Cerebellar cortex (tissue), 1 donor: ENCODE measurements around the gene NFIC.

Source experiments
- DNase-seq: peaks from one replicate; pipeline ENCODE4 v3.0.0-alpha.2; 2015; ENCODE audit warnings: low spot score

The NFIC gene

DNA sequence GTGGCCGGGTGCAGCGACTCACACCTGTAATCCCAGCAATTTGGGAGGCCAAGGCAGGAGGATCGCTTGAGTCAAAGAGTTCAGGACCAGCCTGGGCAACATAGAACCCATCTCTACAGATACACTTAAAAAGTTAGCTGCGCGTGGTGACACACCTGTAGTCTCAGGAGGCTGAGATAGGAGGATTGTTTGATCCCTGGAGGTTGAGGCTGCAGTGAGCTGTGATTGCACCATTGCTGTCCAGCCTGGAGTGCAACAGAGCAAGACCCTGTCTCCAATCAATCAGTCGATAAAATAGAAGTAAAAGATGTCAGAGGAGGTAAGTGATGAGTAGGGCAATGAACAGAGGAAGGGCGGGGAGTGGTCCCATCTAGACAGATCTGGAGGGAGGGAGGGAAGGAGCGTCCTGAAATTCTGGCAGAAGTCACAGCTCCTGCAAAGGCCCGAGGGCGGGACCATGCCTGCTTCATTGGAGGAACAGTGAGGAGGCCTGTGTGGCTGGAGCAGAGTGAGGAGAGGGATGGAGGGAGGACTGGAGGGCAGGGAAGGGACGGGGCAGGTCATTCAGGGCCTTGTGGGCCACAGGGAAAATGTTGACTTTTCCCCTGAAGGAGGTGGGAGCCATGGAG, 104.2 kb downstream of the NFIC start:
- DNase-seq, result no peak

DNA sequence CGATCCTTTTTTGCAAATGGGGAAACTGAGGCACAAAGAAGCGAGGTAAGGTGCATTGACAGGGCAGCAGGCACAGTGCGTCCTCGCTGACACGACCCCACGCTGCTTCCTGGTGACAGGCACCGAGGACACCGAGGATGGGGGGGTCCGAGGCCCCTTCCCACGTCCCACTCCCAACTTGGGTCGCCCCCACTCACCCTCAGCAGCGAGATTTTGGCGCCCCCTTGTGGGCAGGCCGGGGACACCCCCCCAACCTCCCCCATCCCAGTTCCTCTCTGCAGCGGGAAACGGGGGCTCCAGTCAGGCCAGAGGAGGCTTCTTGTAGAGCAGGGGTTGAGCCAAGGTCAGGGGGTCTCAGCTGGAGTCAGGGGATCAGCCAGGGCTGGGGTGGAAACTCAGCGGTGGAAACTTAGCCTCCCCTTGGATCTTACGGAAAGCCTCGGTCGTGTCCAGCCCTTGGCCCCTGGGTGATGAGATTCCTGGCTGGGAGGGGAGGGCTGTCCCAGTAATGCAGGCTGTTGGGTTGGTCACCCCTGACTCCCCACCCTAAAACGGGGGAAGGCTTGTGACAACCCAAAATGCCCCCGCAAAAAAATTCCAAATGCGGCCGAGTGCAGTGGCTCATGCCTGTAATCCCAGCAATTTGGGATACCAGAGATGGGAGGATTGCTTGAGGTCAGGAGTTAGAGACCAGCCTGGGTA, 105.7 kb downstream of the NFIC start:
- no peak for DNase-seq

DNA sequence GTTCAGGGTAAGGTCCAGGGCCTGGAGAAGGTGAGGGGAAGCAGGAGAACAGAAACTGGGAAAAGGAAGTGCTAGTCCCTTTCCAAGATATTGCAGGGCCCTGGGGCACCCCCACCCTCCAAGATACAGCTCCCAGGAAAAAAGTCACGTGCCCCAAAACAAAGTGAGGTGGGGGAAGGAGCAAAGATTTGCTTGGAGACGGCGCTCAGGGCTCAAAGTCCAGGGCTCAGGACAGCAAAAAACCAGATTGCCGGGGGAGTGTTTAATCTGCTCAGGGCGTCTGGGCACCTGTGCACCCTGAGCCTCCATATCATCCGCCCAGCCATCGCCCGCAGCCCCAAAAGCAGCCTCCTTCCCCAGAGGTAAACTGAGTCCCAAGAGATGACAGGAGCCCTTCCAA, 107.6 kb downstream of the NFIC start:
- DNase-seq, result no peak

DNA sequence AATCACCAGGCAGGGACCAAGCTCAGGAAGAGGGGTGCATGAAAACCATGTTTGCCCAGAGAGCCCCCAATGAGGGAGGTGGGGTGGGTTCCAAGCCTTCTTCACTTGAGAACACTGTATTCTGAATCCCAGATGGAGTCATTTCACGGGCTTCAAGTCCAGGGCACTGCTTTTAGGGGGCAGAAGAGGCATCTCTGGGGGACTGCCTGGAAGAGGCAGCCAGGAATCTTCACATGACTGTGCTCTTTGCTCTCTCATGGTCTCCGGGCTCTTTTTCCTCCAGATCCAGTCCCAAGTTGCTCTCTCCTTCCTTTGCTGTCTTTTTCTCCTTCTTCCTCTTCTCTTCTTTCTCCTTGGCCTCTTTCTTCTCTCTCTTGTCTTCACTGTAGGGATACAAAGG, 108.2 kb downstream of the NFIC start:
- no peak for DNase-seq

DNA sequence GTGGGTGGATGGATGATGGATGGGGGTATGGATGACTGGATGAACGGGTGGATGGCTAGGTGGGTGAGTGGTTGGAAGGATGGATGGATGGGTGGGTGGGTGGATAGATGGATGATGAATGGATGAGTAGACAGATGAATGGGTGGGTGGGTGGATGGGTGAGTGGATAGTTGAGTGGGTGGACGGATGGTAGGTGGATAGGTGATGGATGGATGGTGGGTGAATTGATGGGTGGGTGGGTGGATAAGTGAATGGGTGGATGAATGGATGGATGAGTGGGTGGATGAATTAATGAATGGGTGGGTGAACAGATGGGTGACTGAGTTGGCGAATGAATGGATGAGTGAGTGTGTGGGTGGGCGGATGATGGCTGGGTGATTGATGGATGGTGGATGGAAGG, 109.1 kb downstream of the NFIC start:
- no peak for DNase-seq

DNA sequence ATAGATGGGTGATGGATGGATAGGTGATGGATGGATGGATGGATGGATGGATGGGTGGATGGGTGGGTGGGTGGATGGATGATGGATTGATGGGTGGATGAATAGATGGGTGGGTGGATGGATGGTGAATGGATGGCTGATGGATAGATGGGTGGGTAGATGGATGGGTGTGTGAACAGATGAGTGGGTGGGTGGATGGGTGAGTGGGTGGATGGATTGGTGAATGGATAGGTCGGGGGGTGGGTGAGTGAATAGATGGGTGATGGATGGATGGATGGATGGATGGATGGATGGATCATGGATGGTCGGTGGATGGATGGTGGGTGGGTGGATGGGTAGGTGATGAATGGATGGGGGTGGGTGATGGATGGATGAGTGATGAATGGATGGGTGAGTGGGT, 110.4 kb downstream of the NFIC start:
- no peak for DNase-seq

DNA sequence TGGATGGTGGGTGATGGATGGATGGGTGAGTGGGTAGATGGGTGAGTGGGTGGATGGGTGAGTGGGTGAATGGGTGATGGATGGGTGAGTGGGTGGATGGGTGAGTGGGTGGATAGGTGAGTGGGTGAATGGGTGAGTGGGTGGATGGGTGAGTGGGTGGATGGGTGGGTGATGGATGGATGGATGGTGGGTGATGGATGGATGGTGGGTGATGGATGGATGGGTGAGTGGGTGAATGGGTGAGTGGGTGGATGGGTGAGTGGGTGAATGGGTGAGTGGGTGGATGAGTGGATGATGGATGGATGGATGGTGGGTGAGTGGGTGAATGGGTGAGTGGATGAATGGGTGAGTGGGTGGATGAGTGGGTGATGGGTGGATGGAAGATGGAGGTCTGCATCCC, 111.1 kb downstream of the NFIC start:
- DNase-seq, result no peak

DNA sequence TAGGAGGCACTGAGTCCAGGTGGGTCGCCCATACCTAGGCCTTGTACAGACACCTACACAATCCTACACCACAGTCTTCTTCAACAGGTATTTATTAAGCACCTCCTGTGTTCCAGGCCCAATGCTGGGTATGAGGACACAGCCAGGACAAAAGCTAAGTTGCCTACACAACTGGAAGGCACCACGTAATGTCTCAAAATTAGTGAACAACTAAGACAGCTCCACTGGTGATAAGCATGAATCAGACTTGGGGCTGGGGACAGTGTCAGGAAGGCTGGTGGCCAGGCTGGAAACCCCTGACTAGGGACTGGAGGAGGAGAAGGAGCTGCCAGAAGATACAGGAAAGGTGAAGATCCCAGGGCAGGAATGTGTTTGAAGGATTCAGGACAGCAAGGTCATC, 111.6 kb downstream of the NFIC start:
- DNase-seq, result no peak

DNA sequence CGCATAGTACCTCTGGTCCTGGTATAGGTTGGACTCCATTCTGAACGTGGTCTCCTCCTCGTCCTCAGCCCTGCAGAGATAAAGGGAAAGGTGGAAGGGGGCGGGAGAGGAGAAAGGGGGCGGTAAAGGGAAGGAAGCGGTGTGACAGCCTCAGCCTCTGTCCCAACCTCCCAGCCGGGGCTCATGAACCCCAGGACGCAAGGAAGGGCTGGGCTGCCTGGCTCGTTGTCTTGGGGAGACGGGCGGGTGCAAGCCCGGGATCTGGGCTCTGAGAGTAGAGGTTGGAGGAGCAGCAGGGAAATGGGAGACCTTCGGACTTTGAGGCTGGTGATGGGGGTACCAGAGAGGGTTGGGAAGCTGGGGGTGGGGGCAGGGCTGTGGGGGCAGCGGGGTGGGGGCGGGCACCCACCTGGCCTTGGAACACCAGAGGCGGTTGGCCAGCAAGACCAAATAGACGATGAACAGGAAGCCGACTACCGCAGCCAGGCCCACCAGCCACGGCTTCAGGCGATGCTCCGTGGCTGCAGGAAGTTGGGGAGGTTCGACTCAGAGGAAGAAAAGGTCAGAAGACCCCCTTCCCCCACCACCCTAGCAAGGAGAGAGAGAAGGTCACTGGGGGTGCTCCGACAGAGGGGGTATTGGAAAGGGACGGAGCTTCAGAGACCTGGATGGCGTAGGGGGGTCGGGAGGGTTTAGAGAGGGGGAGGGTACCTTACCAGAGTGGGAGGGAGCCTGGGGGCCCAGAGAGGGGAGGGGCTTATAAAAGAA, 112.2 kb downstream of the NFIC start:
- no peak for DNase-seq

DNA sequence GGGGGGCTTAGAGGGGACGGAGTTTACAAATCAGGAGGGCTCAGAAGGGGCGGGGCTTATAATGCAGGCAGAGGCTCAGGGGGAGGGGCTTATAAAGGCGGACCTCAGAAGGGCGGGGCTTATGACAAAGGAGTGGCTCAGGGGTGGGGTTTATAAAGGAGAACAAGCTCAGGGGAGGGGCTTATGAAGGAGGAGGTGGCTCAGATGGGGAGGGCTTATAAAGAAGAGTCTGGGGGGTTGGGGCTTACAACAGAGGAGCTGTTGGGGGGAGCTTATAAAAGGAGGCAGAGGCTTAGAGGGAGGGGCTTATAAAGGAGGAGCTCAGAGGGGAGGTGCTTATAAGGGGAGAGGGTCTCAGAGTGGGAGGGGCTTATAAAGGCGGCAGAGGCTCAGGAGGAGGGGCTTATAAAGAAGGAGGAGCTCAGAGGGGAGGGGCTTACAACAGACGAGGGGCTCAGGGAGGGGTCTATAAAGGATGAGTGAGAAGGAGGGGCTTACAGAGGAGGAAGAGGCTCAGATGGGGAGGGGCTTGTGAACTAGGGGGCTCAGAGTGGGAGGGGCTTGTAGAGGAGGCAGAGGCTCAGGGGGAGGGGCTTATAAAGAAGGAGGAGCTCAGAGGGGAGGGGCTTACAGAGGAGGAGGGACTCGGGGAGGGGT, 112.9 kb downstream of the NFIC start:
- DNase-seq, result no peak

DNA sequence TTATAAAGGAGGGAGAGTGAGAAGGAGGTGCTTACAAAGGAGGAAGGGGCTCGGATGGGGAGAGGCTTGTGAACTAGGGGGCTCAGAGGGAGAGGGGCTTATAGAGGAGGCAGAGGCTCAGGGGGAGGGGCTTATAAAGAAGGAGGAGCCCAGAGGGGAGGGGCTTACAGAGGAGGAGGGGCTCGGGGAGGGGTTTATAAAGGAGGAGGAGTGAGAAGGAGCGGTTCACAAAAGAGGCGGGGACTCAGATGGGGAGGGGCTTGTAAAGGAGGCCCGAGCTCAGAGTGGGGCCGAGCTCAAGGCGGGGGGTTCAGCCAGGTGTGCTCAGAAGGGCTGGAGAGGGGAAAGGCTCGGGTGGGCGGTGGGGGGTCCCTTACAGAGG, 113.4 kb downstream of the NFIC start:
- no peak for DNase-seq

DNA sequence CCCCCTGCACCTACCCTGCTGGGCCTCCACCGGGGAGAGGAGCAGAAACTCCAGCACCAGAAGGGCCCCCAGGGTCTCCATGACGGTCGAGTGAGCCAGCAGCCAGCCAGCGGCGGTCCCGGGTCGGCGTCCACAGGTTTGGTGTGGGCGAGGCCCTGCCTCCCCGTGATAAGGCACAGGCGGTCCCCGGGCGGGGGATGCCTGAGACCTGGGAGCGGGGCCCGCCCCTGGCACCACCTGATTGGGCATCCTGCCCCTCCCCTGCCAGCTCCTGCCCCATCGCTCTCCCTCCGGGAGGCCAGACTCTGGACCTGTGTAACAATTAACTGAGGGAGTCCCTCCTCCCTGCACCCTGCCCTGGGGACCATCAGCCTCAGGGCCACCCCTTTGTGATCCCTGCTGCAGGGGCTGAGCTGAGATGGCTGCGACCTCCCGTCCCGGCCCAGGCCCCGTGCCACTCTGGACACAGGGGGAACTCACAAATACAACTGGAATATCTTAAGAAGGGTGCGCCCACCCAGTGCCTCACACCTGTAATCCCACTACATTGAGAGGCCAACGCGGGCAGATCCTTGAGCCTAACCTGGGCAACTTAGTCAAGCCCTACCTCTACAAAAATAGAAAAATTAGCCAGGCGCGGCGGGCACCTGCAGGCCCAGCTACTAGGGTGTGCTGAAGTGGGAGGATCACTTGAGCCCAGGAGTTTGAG, 114.2 kb downstream of the NFIC start, which contains the start of gene SMIM24:
TSS of gene SMIM24 (minus strand) at position 143 of the 709 bp plus-strand sequence. CDS start at position 81, 62 bp downstream.
- DNase-seq, result no peak

DNA sequence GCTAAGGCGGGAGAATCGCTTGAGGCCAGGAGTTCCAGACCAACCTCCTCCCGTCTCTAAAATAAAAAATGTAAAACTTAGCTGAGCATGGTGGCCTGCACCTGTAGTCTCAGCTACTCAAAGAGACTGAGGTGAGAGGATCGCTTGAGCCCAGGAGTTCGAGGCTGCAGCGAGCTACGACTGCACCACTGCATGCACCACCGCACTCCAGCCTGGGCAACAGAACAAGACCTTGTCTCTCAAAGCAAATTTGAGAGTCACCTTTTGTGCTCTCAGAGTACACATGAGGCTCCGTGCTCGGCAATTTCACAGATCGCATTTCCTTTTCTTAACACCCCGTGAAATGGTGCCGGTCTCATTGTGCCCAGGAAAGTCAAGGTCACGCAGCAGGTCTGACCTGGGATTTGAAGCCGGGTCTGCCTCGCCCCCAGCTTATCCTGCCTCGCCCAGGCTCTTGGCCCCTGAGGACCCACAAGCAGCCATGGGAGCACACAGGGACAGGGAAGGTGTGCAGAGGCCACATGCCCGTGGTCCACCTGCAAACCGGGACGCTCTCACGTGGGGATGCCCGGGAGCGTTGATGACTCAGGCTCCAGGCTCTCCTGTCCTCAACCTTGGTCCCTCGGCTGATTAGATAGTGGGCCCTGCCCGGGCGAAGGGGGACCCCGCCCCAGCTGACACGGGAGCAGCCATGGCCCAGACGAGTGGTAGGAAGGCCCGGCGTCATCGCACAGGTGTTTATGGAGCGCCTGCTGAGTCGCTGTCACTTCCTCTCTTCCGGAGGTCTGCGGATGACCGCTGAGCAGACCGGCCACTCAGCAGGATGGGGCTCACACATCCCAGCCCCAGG, 115.1 kb downstream of the NFIC start:
- DNase-seq, result no peak

DNA sequence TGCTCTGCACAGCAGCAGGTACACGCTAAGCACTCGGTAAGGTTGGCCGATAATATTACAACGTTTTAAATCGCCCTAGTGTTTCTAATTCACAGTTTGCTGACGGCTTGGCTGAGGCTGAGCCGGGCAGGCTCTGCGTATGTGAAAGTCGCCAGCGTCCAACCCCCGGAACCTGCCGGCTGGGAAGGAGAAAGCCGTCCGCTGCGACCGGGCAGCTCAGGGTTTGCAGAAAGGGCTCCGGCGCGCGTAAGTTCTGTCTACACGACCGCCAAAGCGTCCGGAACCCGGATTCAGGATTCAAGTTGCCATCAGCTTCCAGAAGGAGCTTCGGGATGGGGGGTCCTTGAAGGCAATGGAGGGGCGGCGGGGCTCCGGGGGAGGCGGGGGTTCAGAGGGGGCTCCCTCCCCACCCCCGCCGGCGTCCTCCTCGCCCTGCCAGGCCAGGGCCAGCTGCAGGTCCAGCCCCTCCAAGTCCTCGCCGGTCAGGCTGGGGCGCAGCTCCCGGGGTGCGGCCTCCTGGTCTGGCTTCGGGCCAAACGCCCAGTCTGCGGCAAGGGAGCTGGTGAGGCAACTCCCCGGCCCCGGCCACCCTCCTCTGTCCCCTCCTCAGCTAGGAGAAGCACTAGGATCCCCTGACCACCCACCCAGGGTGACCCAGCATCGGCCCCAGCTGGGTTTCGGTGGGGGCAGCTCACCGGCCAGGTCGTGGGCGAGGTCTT, 116.3 kb downstream of the NFIC start:
- DNase-seq, result no peak

DNA sequence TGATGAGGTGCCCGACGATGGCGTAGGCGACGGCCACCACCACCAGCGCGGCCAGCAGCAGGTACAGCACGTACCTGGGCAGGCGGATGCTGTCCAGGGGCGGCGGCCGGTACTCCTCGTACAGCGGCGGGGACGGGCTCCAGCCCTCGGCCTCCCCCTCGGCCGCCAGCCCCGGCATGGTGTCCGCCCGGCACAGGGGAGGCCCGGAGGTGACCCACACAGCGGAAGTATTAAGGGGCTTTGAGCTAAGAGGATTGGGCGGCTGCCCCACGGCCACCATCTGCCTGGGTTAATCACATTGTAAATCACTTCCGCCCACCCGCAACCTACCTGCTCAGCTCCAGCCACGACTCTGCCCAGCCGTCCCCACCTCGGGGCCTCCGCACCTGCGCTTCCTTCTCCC, 116.8 kb downstream of the NFIC start, which contains the start of gene SMIM44:
TSS of gene SMIM44 (minus strand) at position 216 of the 403 bp plus-strand sequence. CDS start at position 178, 38 bp downstream.
- DNase-seq, result no peak

DNA sequence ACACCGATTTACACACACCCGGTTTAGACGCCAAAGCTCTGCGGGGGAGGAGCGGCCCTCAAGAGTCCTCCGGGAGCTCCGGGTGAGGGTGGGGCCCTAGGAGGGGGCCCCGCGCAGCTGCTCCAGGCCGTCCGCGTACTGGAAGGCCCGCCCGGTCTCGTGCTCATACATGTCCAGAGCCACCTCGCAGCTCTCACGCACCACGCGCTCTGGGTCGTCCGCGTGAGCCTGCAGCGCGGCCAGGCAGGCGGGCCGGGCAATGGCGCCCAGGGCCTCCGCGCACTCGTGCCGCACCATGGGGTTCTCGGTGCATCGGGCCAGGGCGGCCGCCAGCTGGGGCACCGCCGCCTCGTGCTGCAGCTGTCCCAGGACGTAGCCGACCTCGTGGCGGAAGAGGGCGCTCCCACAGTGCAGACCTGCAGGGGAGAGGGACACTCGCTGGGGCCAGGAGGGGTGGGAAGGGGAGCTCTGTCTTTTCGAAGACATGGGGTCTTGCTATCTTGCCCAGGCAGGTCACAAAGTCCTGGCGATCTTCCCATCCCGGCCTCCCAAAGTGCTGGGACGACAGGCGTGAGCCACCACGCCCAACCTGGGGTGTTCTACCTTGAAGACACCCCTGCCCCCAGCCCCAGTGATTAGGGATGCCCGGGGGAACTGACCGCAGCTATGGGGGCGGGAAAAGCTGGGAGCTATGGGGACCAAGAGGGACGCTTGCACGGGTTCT, 125.2 kb downstream of the NFIC start:
- DNase-seq, result no peak

DNA sequence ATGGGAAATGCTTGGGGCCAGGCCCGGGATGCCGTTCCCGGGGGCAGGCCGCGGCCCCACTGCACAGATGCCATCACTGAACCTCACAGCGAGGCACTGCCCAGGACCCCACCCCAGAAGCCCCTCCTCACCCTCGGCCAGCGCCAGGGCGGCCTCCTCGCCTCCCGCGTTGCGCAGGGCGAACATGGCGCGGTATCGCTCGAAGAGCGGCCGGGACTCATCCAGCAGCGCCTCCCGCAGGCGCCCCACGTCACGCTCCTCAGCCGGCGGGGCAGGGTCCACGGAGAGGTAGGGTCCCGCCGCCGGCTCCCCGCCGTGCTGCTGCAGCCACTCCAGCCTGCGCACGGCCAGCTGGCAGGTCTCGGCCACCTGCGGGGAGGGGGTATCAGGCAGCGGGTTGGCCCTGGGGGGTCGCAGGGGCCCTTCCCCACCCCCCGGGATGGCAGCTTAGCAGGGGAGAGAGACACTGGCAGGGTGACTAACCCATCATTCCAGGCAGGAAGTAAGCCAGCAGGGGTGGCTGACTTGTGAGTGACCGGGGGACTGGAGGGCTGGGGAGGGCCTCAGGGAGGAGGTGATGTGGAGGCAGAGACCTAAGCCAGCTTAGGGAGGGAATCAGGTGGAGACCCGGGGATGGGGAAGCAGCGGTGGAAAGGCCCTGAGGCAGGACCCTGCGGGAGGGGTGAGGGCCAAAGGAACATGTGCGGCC, 125.9 kb downstream of the NFIC start:
- DNase-seq, result no peak

DNA sequence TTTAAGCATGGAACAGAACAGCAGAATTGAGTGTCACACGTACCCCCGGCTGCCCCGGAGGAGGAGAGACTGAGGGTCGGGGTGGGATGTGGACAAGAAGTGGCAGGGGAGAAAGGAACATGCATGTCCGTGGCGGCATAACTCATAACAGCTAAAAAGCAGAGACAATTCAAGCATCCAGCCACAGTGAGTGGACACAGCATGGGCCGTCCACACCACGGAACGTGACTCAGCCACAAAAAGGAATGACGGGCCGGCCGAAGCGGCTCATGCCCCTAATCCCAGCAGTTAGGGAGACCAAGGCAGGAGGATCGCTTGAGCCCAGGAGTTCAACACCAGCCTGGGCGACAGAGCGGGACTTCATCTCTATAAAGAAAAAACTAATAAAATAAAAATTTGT, 126.5 kb downstream of the NFIC start:
- no peak for DNase-seq

DNA sequence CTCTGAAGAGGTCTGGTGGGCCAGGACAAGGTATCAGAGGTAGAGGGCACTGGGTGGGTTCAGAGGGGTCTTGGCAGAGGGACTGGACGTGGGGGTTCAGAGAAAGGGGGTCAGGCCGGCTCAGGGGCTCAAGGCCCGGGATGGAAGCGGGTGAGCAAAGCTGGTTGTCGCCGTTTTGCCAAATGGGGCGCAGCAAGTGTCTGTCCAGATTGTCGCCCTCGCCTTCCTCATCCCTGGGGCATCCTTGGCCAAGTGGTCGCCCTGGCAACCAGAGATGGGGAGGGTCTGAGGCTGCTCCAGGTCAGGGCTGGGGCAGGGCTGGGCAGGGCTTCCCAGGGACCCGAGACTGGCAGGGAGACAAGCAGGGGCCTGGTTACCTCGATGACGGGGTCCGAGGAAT, 127.3 kb downstream of the NFIC start:
- no peak for DNase-seq
